Measurements from ENCODE around the gene VPS45.

Gene VPS45

GRCh38 chr1:150067184-150068108, at the start of gene VPS45:
Gene VPS45, plus strand, starts transcription at chr1:150067776. Its CDS starts 82 bp downstream, at chr1:150067858.
- no peak for TF ChIP-seq CTCF (IDR thresholded peaks at IDR 0.05; ENCODE audit: extremely low read depth, insufficient read depth, missing control alignments)
- in situ Hi-C loops (cut with MboI; ENCODE audit: low pct_unique_long_range_greater_than_20kb, low sequenced_read_pairs, unreplicated experiment), result no loop called here
- DNase-seq (ENCODE audit: low spot score), result peak; percentile 82

GRCh38 chr1:150018165-150018564, 49.4 kb upstream of the VPS45 start:
- no peak for TF ChIP-seq CTCF (IDR thresholded peaks at IDR 0.05; ENCODE audit: extremely low read depth, insufficient read depth, missing control alignments)
- no peak for DNase-seq (ENCODE audit: low spot score)
- in situ Hi-C loops (cut with MboI; ENCODE audit: low pct_unique_long_range_greater_than_20kb, low sequenced_read_pairs, unreplicated experiment), result no loop called here

GRCh38 chr1:150020711-150021110, 46.9 kb upstream of the VPS45 start:
- TF ChIP-seq CTCF (IDR thresholded peaks at IDR 0.05; ENCODE audit: extremely low read depth, insufficient read depth, missing control alignments), result no peak
- in situ Hi-C loops (cut with MboI; ENCODE audit: low pct_unique_long_range_greater_than_20kb, low sequenced_read_pairs, unreplicated experiment), result no loop called here

GRCh38 chr1:150021191-150021694, 46.3 kb upstream of the VPS45 start:
- in situ Hi-C loops (cut with MboI; ENCODE audit: low pct_unique_long_range_greater_than_20kb, low sequenced_read_pairs, unreplicated experiment), result no loop called here
- no peak for TF ChIP-seq CTCF (IDR thresholded peaks at IDR 0.05; ENCODE audit: extremely low read depth, insufficient read depth, missing control alignments)
- no peak for DNase-seq (ENCODE audit: low spot score)

More at GRCh38 chr1:150020711-150021110, 46.9 kb upstream of the VPS45 start:
- no peak for DNase-seq (ENCODE audit: low spot score)

- in situ Hi-C loops (cut with MboI; ENCODE audit: low pct_unique_long_range_greater_than_20kb, low sequenced_read_pairs, unreplicated experiment), result no loop called here
- no peak for DNase-seq (ENCODE audit: low spot score)
- no peak for TF ChIP-seq CTCF (IDR thresholded peaks at IDR 0.05; ENCODE audit: extremely low read depth, insufficient read depth, missing control alignments)
Measured at GRCh38 chr1:150022357-150022756, 45.2 kb upstream of the VPS45 start.

- DNase-seq (ENCODE audit: low spot score), result no peak
- in situ Hi-C loops (cut with MboI; ENCODE audit: low pct_unique_long_range_greater_than_20kb, low sequenced_read_pairs, unreplicated experiment), result no loop called here
- no peak for TF ChIP-seq CTCF (IDR thresholded peaks at IDR 0.05; ENCODE audit: extremely low read depth, insufficient read depth, missing control alignments)
Measured at GRCh38 chr1:150024156-150024555, 43.4 kb upstream of the VPS45 start.
